ENCODE data around the gene SGCG.

The SGCG gene

GRCh38 chr13:23349161-23349897 is 168.6 kb downstream of the SGCG start:
- TF ChIP-seq EZH2phosphoT487 (IDR thresholded peaks at IDR 0.05; ENCODE audit: borderline replicate concordance, low read length): no peak
- no peak for TF ChIP-seq CTCF (IDR thresholded peaks at IDR 0.05; ENCODE audit: low read depth, low read length, poor library complexity, severe bottlenecking)
- Histone ChIP-seq H3F3A (ENCODE audit: control insufficient read depth, insufficient read depth) (no peaks in the 10 kb centered on the region), H4K20me1 (ENCODE audit: control insufficient read depth, insufficient read depth, low read depth, low read length) (no peaks in the 10 kb centered on the region), H3K9me3 (ENCODE audit: control insufficient read depth, insufficient read depth, low read length) (no peaks in the 10 kb centered on the region), H3K9me2 (replicated peaks; ENCODE audit: control insufficient read depth, low read length) (no peaks in the 10 kb centered on the region), H3K4me3 (ENCODE audit: low read length) (no peak overlapping the region), H3K36me3 (ENCODE audit: control insufficient read depth, low read length) (no peaks in the 10 kb centered on the region), H3K4me1 (ENCODE audit: control insufficient read depth, low read length) (no peaks in the 10 kb centered on the region), H3K4me2 (ENCODE audit: low read length) (no peak overlapping the region), H3K27ac (ENCODE audit: low read depth, low read length) (no peak overlapping the region), H3K79me2 (ENCODE audit: control insufficient read depth, low read length) (no peaks in the 10 kb centered on the region), H3K27me3 (ENCODE audit: control insufficient read depth, low read length) (no peaks in the 10 kb centered on the region)

- Histone ChIP-seq H3K27ac (ENCODE audit: low read depth, low read length) (no peak overlapping the region), H3K4me3 (ENCODE audit: low read length) (no peak overlapping the region), H3K79me2 (ENCODE audit: control insufficient read depth, low read length) (no peaks in the 10 kb centered on the region), H3K36me3 (ENCODE audit: control insufficient read depth, low read length) (no peaks in the 10 kb centered on the region), H3K27me3 (ENCODE audit: control insufficient read depth, low read length) (no peaks in the 10 kb centered on the region), H3K4me1 (ENCODE audit: control insufficient read depth, low read length) (no peaks in the 10 kb centered on the region), H3K4me2 (ENCODE audit: low read length) (no peak overlapping the region), H3F3A (ENCODE audit: control insufficient read depth, insufficient read depth) (no peaks in the 10 kb centered on the region), H3K9me3 (ENCODE audit: control insufficient read depth, insufficient read depth, low read length) (no peaks in the 10 kb centered on the region), H3K9me2 (replicated peaks; ENCODE audit: control insufficient read depth, low read length) (no peaks in the 10 kb centered on the region), H4K20me1 (ENCODE audit: control insufficient read depth, insufficient read depth, low read depth, low read length) (no peaks in the 10 kb centered on the region)
- no peak for TF ChIP-seq EZH2phosphoT487 (IDR thresholded peaks at IDR 0.05; ENCODE audit: borderline replicate concordance, low read length)
- no peak for TF ChIP-seq CTCF (IDR thresholded peaks at IDR 0.05; ENCODE audit: low read depth, low read length, poor library complexity, severe bottlenecking)
These were observed 169.2 kb downstream of the SGCG start for GRCh38 chr13:23350009-23350408.

GRCh38 chr13:23352161-23352560 is 171.4 kb downstream of the SGCG start:
- Histone ChIP-seq H3F3A (ENCODE audit: control insufficient read depth, insufficient read depth) (no peaks in the 10 kb centered on the region), H3K27ac (ENCODE audit: low read depth, low read length) (no peak overlapping the region), H3K36me3 (ENCODE audit: control insufficient read depth, low read length) (no peaks in the 10 kb centered on the region), H3K27me3 (ENCODE audit: control insufficient read depth, low read length) (no peaks in the 10 kb centered on the region), H4K20me1 (ENCODE audit: control insufficient read depth, insufficient read depth, low read depth, low read length) (no peaks in the 10 kb centered on the region), H3K79me2 (ENCODE audit: control insufficient read depth, low read length) (no peaks in the 10 kb centered on the region), H3K4me3 (ENCODE audit: low read length) (no peak overlapping the region), H3K4me2 (ENCODE audit: low read length) (no peak overlapping the region), H3K9me2 (replicated peaks; ENCODE audit: control insufficient read depth, low read length) (no peaks in the 10 kb centered on the region), H3K9me3 (ENCODE audit: control insufficient read depth, insufficient read depth, low read length) (no peaks in the 10 kb centered on the region), H3K4me1 (ENCODE audit: control insufficient read depth, low read length) (no peaks in the 10 kb centered on the region)
- no peak for TF ChIP-seq EZH2phosphoT487 (IDR thresholded peaks at IDR 0.05; ENCODE audit: borderline replicate concordance, low read length)
- TF ChIP-seq CTCF (IDR thresholded peaks at IDR 0.05; ENCODE audit: low read depth, low read length, poor library complexity, severe bottlenecking): no peak

Measured in DOHH2 (cell line).